Transverse colon (tissue), 4 donors: ENCODE measurements around the gene CLEC5A. TPM values are rescaled to one million over a fixed set of nuclear protein-coding genes. Genes with fewer than 3 reads are reported as not detected.
"Not testable (repeated sequence)": the region's sequence is repeated elsewhere in the genome, so short reads cannot be mapped to it uniquely, and the experiment has no call there.

Experiments used
- DNase-seq: peaks from one replicate; pipeline ENCODE4 v3.0.0-alpha.2; 2019
- H3K27ac ChIP-seq, 4 donors: fragments of 200-600 bp; sonication (generic); 2 replicates each; pipeline ENCODE4 v1.5.1; 2016 to 2018; ENCODE audit warnings: inconsistent platforms in 4 of 4
- H3K27me3 ChIP-seq: fragments of 200-600 bp; sonication (generic); 2 replicates; pipeline ENCODE4 v1.5.1; 2017; ENCODE audit warnings: inconsistent platforms
- H3K36me3 ChIP-seq, 4 donors: fragments of 200-600 bp; sonication (generic); 2 replicates each; pipeline ENCODE4 v1.5.1; 2017 to 2019; ENCODE audit warnings: inconsistent platforms in 4 of 4
- H3K4me1 ChIP-seq, 4 donors: fragments of 200-600 bp; sonication (generic); 2 replicates each; pipeline ENCODE4 v1.5.1; 2017 to 2020; ENCODE audit warnings: inconsistent platforms in 4 of 4
- H3K4me3 ChIP-seq, 4 donors: fragments of 200-600 bp; sonication (generic); 1 replicate in 1 of 4; 2 replicates in 3 of 4; pipeline versions ENCODE4 v1.5.1 to v1.6.1; 2017 to 2019; ENCODE audit warnings: inconsistent platforms in 4 of 4
- H3K9me3 ChIP-seq, 2 donors: fragments of 200-600 bp; sonication (generic); 2 replicates each; pipeline ENCODE4 v1.5.1; 2017 to 2019; ENCODE audit warnings: inconsistent platforms in 2 of 2
- CTCF ChIP-seq, 5 experiments: fragments of 200-600 bp in 3 of 5; fragments of 450-650 bp in 2 of 5; sonication (generic) in 3 of 5; IDR thresholded peaks; 1 replicate in 2 of 5; 2 replicates in 3 of 5; pipeline ENCODE4 v1.5.1; 2016 to 2017; ENCODE audit warnings: antibody characterized with exemption in 5 of 5, inconsistent platforms in 3 of 5, mild to moderate bottlenecking in 2 of 5, moderate library complexity in 1 of 5
- EP300 ChIP-seq: sonication (generic); formaldehyde crosslinking; IDR thresholded peaks from one replicate; pipeline ENCODE4 v1.6.1; 2017; ENCODE audit warnings: antibody characterized with exemption, low read depth
- POLR2A ChIP-seq: fragments of 450-650 bp; IDR thresholded peaks from one replicate; pipeline ENCODE4 v1.6.1; 2016; ENCODE audit warnings: antibody characterized with exemption, mild to moderate bottlenecking, moderate library complexity
- POLR2AphosphoS5 ChIP-seq, 3 donors: sonication (generic); formaldehyde crosslinking; IDR thresholded peaks; one replicate each; pipeline ENCODE4 v1.6.1; 2016; ENCODE audit warnings: antibody characterized with exemption in 3 of 3
- WGBS, 2 donors: methylation state at CpG; one replicate each; pipeline ENCODE4 v1.1.5; 2018; ENCODE audit warnings: low coverage in 1 of 2; 5-methylcytosine and 5-hydroxymethylcytosine counted together
- in situ Hi-C, 4 donors: fragments of 200-750 bp; cut with MboI; loops; one replicate each; pipeline versions ENCODE4 v1.15.0 to v1.15.1; 2017; ENCODE audit warnings: low sequenced_read_pairs in 3 of 4, low pct_ligation_motif_present in 1 of 4, low pct_unique_long_range_greater_than_20kb in 1 of 4
- intact Hi-C: fragments of 100-400 bp; cut with DNase I; formaldehyde crosslinking; loops from one replicate; pipeline ENCODE4 v1.15.1; 2023; ENCODE audit warnings: low total_unique reads
- total RNA-seq, 4 donors: library from RNA; depleted of rRNA; stranded (reverse); fragments of >200 nt; gene quantifications; one replicate each; pipeline ENCODE4 v1.1.0, GENCODE V29; 2016

Gene CLEC5A
- total RNA-seq, 4 donors from 2014 or later = 0.48 TPM; not detected in 3

GRCh38 chr7:141991140-141991539 is 44.4 kb upstream of the CLEC5A start:
- TF ChIP-seq CTCF (IDR thresholded peaks at IDR 0.05) = no peak
- no peak for TF ChIP-seq POLR2A
- no peak for TF ChIP-seq EP300
- TF ChIP-seq POLR2AphosphoS5 (IDR thresholded peaks at IDR 0.05) = no peak
- Histone ChIP-seq H3K27me3 (no peaks in the 10 kb centered on the region), H3K27ac (no peak overlapping the region), H3K9me3 (no peaks in the 10 kb centered on the region), H3K4me1 (no peaks in the 10 kb centered on the region), H3K4me3 (no peak overlapping the region), H3K36me3 (no peaks in the 10 kb centered on the region)
- WGBS, 2 donors = 92 to 95% methylated on average over 4 to 6 of the region's 6 CpGs
- intact Hi-C loops (no loop called here), in situ Hi-C loops (no loop called here)
- DNase-seq = no peak

GRCh38 chr7:141990011-141990725 is 43.4 kb upstream of the CLEC5A start:
- TF ChIP-seq EP300 (no peak), CTCF (IDR thresholded peaks at IDR 0.05) (no peak), POLR2AphosphoS5 (IDR thresholded peaks at IDR 0.05) (no peak), POLR2A (no peak)
- no peaks in the 10 kb centered on the region for H3K36me3 ChIP-seq
- H3K9me3 ChIP-seq = no peaks in the 10 kb centered on the region
- intact Hi-C loops = no loop called here
- no peak overlapping the region for H3K27ac ChIP-seq
- WGBS, 2 donors = 68 to 83% methylated on average over 1 to 2 of the region's 2 CpGs
- no peak overlapping the region for H3K4me3 ChIP-seq
- in situ Hi-C loops = no loop called here
- DNase-seq = no peak
- no peaks in the 10 kb centered on the region for H3K27me3 ChIP-seq
- no peaks in the 10 kb centered on the region for H3K4me1 ChIP-seq

GRCh38 chr7:141987803-141988202 is 41.0 kb upstream of the CLEC5A start:
- H3K27me3 ChIP-seq, H3K27ac ChIP-seq, in situ Hi-C loops, H3K9me3 ChIP-seq, H3K36me3 ChIP-seq, H3K4me1 ChIP-seq, intact Hi-C loops, H3K4me3 ChIP-seq: not testable (repeated sequence)
- peak; percentile 47 for DNase-seq
- WGBS, 2 donors = 62 to 65% methylated on average over 4 of the region's 4 CpGs

GRCh38 chr7:141986923-141987322 is 40.1 kb upstream of the CLEC5A start:
- Histone ChIP-seq H3K27me3 (no peaks in the 10 kb centered on the region), H3K4me3 (no peak overlapping the region), H3K4me1 (no peaks in the 10 kb centered on the region), H3K27ac (no peak overlapping the region), H3K36me3 (no peaks in the 10 kb centered on the region), H3K9me3 (no peaks in the 10 kb centered on the region)
- no peak for DNase-seq
- in situ Hi-C loops = no loop called here
- 85 to 93% methylated on average over 2 of the region's 2 CpGs for WGBS, 2 donors
- intact Hi-C loops = no loop called here
- no peak for TF ChIP-seq EP300
- no peak for TF ChIP-seq POLR2AphosphoS5 (IDR thresholded peaks at IDR 0.05)

- in situ Hi-C loops, H3K9me3 ChIP-seq, H3K27me3 ChIP-seq, H3K4me3 ChIP-seq, H3K4me1 ChIP-seq, DNase-seq, intact Hi-C loops, H3K27ac ChIP-seq, H3K36me3 ChIP-seq: not testable (repeated sequence)
- 91 to 100% methylated on average over 1 to 7 of the region's 13 CpGs for WGBS, 2 donors
Observed at GRCh38 chr7:141985926-141986325, 39.2 kb upstream of the CLEC5A start.

GRCh38 chr7:141979568-141979967 is 32.8 kb upstream of the CLEC5A start:
- H3K9me3 ChIP-seq = no peaks in the 10 kb centered on the region
- TF ChIP-seq POLR2A (no peak), CTCF (IDR thresholded peaks at IDR 0.05) (no peak), EP300 (no peak), POLR2AphosphoS5 (IDR thresholded peaks at IDR 0.05) (no peak)
- no peak overlapping the region for H3K4me3 ChIP-seq
- H3K4me1 ChIP-seq = peaks cover 0 to 6% (median 0%) of the 10 kb centered on the region in 4 donors
- WGBS, 2 donors = 64 to 95% methylated on average over 2 of the region's 2 CpGs
- H3K27me3 ChIP-seq = no peaks in the 10 kb centered on the region
- intact Hi-C loops (no loop called here), in situ Hi-C loops (loop anchor here in 2 of 4 donors (10.0 kb wide), 1 partner anchor 205 kb away; no protein-coding TSS in a partner anchor)
- no peak overlapping the region for H3K27ac ChIP-seq
- H3K36me3 ChIP-seq = no peaks in the 10 kb centered on the region
- no peak for DNase-seq
